Measurements from ENCODE around the gene RBCK1.
"Not testable (repeated sequence)": the region's sequence is repeated elsewhere in the genome, so short reads cannot be mapped to it uniquely, and the experiment has no call there.

Gene RBCK1

GRCh38 chr20:376089-376488 is 32.0 kb upstream of the RBCK1 start:
- DNase-seq, result no peak

- DNase-seq, result no peak
Observed at GRCh38 chr20:376750-377149, 31.3 kb upstream of the RBCK1 start.

- not testable (repeated sequence) for DNase-seq
Observed at GRCh38 chr20:377578-377977, 30.5 kb upstream of the RBCK1 start.

GRCh38 chr20:378961-379336 is 29.1 kb upstream of the RBCK1 start:
- no peak for DNase-seq

GRCh38 chr20:380763-381580 is 27.1 kb upstream of the RBCK1 start:
- DNase-seq, result peak; percentile 27

GRCh38 chr20:381581-382290 is 26.4 kb upstream of the RBCK1 start:
- DNase-seq, result peak; percentile 36

- no peak for DNase-seq
Observed at GRCh38 chr20:382291-383115, 25.6 kb upstream of the RBCK1 start.

- no peak for DNase-seq
Observed at GRCh38 chr20:383889-384288, 24.2 kb upstream of the RBCK1 start.

GRCh38 chr20:384723-385122 is 23.4 kb upstream of the RBCK1 start:
- no peak for DNase-seq

GRCh38 chr20:385448-385847 is 22.7 kb upstream of the RBCK1 start:
- DNase-seq, result no peak

GRCh38 chr20:386634-387033 is 21.5 kb upstream of the RBCK1 start:
- DNase-seq, result not testable (repeated sequence)

- DNase-seq, result no peak
Observed at GRCh38 chr20:387520-387919, 20.6 kb upstream of the RBCK1 start.

- no peak for DNase-seq
Observed at GRCh38 chr20:388034-388994, 19.8 kb upstream of the RBCK1 start.

- no peak for DNase-seq
Observed at GRCh38 chr20:389220-389619, 18.9 kb upstream of the RBCK1 start.

GRCh38 chr20:391041-391711 is 16.9 kb upstream of the RBCK1 start:
- DNase-seq, result no peak

- DNase-seq, result not testable (repeated sequence)
Observed at GRCh38 chr20:393296-393695, 14.8 kb upstream of the RBCK1 start.

GRCh38 chr20:396252-396618 is 11.9 kb upstream of the RBCK1 start:
- DNase-seq, result no peak

- DNase-seq, result no peak
Observed at GRCh38 chr20:396619-397431, 11.3 kb upstream of the RBCK1 start.

GRCh38 chr20:397432-398237 is 10.5 kb upstream of the RBCK1 start:
- no peak for DNase-seq

GRCh38 chr20:399182-399707 is 8.9 kb upstream of the RBCK1 start:
- no peak for DNase-seq
